ENCODE results near the gene CMA1.

DNA sequence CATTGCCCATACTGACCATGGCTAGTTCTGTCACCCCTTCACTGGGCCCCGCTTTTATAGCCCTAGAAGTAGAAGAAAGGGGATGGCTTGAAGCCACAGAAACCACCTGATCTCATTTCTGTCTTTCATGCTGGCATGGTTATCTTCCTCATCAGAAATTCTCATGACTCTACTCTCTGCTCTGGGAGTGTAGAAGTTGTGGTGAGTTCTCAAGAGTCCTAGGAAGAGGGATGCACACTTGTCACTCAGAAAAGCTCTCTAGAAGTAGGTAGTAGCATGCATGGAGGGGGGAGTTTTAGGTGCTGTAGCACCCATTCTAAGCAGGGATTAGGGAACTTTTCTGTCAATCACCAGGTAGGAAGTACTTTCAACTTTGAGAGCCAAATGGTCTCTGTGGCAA, 6.1 kb upstream of the CMA1 start:
- TF ChIP-seq, protein P1, sequence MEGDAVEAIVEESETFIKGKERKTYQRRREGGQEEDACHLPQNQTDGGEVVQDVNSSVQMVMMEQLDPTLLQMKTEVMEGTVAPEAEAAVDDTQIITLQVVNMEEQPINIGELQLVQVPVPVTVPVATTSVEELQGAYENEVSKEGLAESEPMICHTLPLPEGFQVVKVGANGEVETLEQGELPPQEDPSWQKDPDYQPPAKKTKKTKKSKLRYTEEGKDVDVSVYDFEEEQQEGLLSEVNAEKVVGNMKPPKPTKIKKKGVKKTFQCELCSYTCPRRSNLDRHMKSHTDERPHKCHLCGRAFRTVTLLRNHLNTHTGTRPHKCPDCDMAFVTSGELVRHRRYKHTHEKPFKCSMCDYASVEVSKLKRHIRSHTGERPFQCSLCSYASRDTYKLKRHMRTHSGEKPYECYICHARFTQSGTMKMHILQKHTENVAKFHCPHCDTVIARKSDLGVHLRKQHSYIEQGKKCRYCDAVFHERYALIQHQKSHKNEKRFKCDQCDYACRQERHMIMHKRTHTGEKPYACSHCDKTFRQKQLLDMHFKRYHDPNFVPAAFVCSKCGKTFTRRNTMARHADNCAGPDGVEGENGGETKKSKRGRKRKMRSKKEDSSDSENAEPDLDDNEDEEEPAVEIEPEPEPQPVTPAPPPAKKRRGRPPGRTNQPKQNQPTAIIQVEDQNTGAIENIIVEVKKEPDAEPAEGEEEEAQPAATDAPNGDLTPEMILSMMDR (conservative IDR thresholded peaks at IDR 0.05; ENCODE audit: low read depth, low read length), result no peak
- TF ChIP-seq EZH2 (IDR thresholded peaks at IDR 0.05; ENCODE audit: borderline replicate concordance, low read depth, low read length, poor library complexity, severe bottlenecking), result no peak
